ENCODE data around the gene MNX1.

- TF ChIP-seq CTCF (IDR thresholded peaks at IDR 0.05) = no peak
- no peak for TF ChIP-seq EP300 (IDR thresholded peaks at IDR 0.05)
Measured at GRCh38 chr7:157014635-157015555, 4.4 kb upstream of the MNX1 start.

Measured in sigmoid colon (tissue), 4 donors.